Neural crest cell (in vitro differentiated cells): ENCODE measurements around the gene ADD2. TPM values are rescaled to one million over a fixed set of nuclear protein-coding genes. Genes with fewer than 3 reads are reported as not detected.

Experiments used
- DNase-seq: peaks from one replicate; pipeline ENCODE4 v3.0.0; 2021; ENCODE audit warnings: low read depth, mixed read lengths, low spot score
- H3K27ac Mint-ChIP-seq: one replicate; pipeline ENCODE4 v1.8.0; 2021; ENCODE audit warnings: mild to moderate bottlenecking, mixed read lengths; ENCODE audit not compliant: unreplicated experiment
- H3K27me3 Mint-ChIP-seq: 2 replicates; pipeline ENCODE4 v1.8.0; 2021; ENCODE audit warnings: low read depth, mild to moderate bottlenecking, mixed read lengths
- H3K36me3 Mint-ChIP-seq: 2 replicates; pipeline ENCODE4 v1.8.0; 2021; ENCODE audit warnings: low read depth, mild to moderate bottlenecking, mixed read lengths
- H3K4me1 Mint-ChIP-seq: 2 replicates; pipeline ENCODE4 v1.8.0; 2021; ENCODE audit warnings: mixed read lengths
- H3K4me3 Mint-ChIP-seq: one replicate; pipeline ENCODE4 v1.8.0; 2021; ENCODE audit warnings: mild to moderate bottlenecking, mixed read lengths
- H3K9me3 Mint-ChIP-seq: 2 replicates; pipeline ENCODE4 v1.8.0; 2021; ENCODE audit warnings: mixed read lengths
- CTCF ChIP-seq: fragments of 200-600 bp; sonication (generic); conservative IDR thresholded peaks from 2 replicates; pipeline ENCODE4 v1.5.0; 2021; ENCODE audit warnings: antibody characterized with exemption, mild to moderate bottlenecking
- total RNA-seq: library from RNA; stranded (reverse); gene quantifications from 2 replicates; pipeline ENCODE4 v1.2.1, GENCODE V29; 2021

The ADD2 gene
- total RNA-seq, 1 donor from 2014 or later, result 31.8 TPM

- no peak for DNase-seq
- no peak overlapping the region for H3K4me3 Mint-ChIP-seq
- H3K27ac Mint-ChIP-seq, result no peak overlapping the region
- H3K36me3 Mint-ChIP-seq, result no peaks in the 10 kb centered on the region
- no peak for TF ChIP-seq CTCF
- H3K4me1 Mint-ChIP-seq, result peaks cover 58% of the 10 kb centered on the region
- H3K9me3 Mint-ChIP-seq, result peaks cover 4% of the 10 kb centered on the region
- peaks cover 57% of the 10 kb centered on the region for H3K27me3 Mint-ChIP-seq
These were observed 37.3 kb downstream of the ADD2 start for GRCh38 chr2:70730730-70731129.

DNA sequence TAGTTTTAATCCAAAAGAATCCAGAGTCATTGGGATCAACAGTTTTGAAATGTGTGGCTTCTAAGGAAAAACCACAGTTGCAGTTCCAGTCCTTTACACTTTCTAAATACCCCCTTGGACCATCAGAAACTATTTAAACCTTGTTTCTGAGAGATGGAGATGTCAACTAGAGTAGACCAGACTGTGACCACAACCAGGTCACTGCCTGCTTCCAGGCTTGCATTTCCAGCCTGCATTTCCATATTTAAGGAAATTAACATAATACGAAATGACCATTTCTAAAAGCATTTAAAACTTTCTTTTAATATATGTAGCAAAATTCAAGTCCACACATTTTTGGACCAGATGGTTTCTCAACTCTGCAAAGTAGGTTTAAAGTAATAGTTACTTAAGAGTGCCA lies 38.4 kb downstream of the ADD2 start:
- no peak overlapping the region for H3K27ac Mint-ChIP-seq
- peaks cover 4% of the 10 kb centered on the region for H3K9me3 Mint-ChIP-seq
- no peak for TF ChIP-seq CTCF
- peaks cover 51% of the 10 kb centered on the region for H3K27me3 Mint-ChIP-seq
- H3K36me3 Mint-ChIP-seq, result no peaks in the 10 kb centered on the region
- no peak for DNase-seq
- no peak overlapping the region for H3K4me3 Mint-ChIP-seq
- H3K4me1 Mint-ChIP-seq, result peaks cover 53% of the 10 kb centered on the region

DNA sequence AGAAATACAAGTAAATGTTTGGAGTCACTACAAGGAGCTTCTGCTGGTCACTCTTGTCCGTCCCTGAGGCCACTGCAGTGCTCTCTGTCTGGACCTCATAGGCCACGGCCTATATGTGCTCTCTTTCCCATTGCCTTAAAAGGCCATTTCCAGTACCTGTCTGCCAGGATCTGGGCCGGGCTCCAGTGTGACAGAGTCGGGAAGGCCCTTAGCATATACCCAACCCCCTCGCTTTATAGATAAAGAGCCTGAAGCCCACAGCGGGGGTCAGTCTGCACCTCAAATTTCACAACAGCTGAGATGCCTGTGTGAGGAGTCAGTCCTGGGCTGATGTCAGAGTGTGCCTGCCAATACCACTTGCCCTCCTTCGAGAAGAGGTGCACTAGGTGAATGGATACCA lies 39.9 kb downstream of the ADD2 start:
- Mint-ChIP-seq H3K36me3 (no peaks in the 10 kb centered on the region), H3K4me3 (no peak overlapping the region), H3K9me3 (peaks cover 4% of the 10 kb centered on the region), H3K27me3 (peaks cover 42% of the 10 kb centered on the region), H3K27ac (no peak overlapping the region), H3K4me1 (peaks cover 38% of the 10 kb centered on the region)
- TF ChIP-seq CTCF, result no peak
- DNase-seq, result no peak

DNA sequence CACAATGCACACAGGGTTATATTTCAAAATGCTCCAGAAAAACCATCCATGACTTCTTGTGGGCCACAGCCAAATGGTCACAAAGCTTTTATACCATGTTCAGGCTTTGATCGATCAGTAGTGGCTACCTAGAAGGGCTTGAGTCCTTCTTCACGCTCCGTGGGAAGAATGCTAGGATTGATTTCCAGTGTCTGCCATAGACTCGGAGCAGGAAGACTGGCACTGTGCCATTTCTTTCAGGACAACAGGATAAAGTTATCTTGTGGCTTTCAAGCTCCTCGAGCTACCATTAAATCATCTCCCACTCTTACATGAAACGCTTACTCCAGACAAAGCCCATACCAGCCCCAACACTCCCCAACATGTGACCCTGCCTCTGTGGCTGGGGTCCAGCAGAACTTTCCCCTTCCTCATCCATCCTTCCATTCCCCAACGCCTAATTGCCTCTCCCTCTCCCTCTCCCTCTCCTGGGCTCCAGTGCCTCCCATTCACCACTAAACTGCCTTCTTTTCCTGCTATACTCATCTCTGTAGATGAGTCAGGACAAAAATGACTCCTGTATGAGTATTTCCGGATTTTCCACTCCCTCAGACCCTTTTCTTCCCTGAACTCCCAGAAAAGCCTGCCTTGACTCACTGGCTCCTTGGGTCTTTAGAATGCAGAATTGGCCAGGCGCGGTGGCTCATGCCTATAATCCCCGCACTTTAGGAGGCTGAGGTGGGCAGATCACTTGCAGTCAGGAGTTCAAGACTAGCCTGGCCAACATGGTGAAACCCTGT lies 40.9 kb downstream of the ADD2 start:
- Mint-ChIP-seq H3K27me3 (peaks cover 35% of the 10 kb centered on the region), H3K4me3 (no peak overlapping the region), H3K36me3 (no peaks in the 10 kb centered on the region), H3K9me3 (peaks cover 4% of the 10 kb centered on the region), H3K27ac (no peak overlapping the region), H3K4me1 (peaks cover 28% of the 10 kb centered on the region)
- no peak for DNase-seq
- no peak for TF ChIP-seq CTCF

GRCh38 chr2:70725505-70725904 lies 42.5 kb downstream of the ADD2 start:
- Mint-ChIP-seq H3K9me3 (peaks cover 4% of the 10 kb centered on the region), H3K4me3 (no peak overlapping the region), H3K27me3 (peaks cover 23% of the 10 kb centered on the region), H3K36me3 (no peaks in the 10 kb centered on the region), H3K27ac (no peak overlapping the region), H3K4me1 (peaks cover 24% of the 10 kb centered on the region)
- no peak for DNase-seq
- no peak for TF ChIP-seq CTCF
